ENCODE data around the gene CHRM2.

CHRM2 gene

DNA sequence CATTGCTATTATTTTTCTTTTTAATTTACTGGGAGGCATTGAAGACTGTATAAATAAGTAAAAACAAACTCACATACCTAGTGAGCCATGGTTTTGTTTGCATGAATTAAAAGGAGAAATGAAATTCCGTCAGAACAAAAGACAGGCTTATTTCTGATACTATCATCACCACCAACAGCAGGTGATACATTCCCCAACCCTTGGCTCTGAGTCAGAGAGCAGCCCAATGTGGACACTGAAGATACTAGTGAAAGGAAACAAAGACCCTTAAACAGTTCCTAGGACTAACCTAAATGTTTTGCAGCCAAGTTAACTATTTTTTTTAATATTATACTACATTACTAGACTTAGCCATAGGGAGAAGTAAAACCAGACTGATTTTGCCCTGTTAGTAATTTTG is 31.6 kb downstream of the CHRM2 start:
- H2AFZ ChIP-seq: no peak overlapping the region
- no peaks in the 10 kb centered on the region for H3K9me3 ChIP-seq (ENCODE audit: control insufficient read depth, low read length)
- no peaks in the 10 kb centered on the region for H3K36me3 ChIP-seq (ENCODE audit: control insufficient read depth, insufficient read depth, low read length)
- H3K27ac ChIP-seq: no peak overlapping the region
- no peaks in the 10 kb centered on the region for H3K4me1 ChIP-seq
- H3K27me3 ChIP-seq (ENCODE audit: control insufficient read depth, insufficient read depth, low read length): no peaks in the 10 kb centered on the region
- H3K4me2 ChIP-seq (ENCODE audit: low read length): no peak overlapping the region
- H3K79me2 ChIP-seq: no peaks in the 10 kb centered on the region
- no peak overlapping the region for H3K4me3 ChIP-seq (ENCODE audit: low read depth, low read length)
- TF ChIP-seq, protein P1, sequence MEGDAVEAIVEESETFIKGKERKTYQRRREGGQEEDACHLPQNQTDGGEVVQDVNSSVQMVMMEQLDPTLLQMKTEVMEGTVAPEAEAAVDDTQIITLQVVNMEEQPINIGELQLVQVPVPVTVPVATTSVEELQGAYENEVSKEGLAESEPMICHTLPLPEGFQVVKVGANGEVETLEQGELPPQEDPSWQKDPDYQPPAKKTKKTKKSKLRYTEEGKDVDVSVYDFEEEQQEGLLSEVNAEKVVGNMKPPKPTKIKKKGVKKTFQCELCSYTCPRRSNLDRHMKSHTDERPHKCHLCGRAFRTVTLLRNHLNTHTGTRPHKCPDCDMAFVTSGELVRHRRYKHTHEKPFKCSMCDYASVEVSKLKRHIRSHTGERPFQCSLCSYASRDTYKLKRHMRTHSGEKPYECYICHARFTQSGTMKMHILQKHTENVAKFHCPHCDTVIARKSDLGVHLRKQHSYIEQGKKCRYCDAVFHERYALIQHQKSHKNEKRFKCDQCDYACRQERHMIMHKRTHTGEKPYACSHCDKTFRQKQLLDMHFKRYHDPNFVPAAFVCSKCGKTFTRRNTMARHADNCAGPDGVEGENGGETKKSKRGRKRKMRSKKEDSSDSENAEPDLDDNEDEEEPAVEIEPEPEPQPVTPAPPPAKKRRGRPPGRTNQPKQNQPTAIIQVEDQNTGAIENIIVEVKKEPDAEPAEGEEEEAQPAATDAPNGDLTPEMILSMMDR (IDR thresholded peaks at IDR 0.05): no peak
- no peak overlapping the region for H3K9ac ChIP-seq

GRCh38 chr7:136910771-136911170 is 42.3 kb downstream of the CHRM2 start:
- no peaks in the 10 kb centered on the region for H3K4me1 ChIP-seq
- H3K36me3 ChIP-seq (ENCODE audit: control insufficient read depth, insufficient read depth, low read length): no peaks in the 10 kb centered on the region
- no peaks in the 10 kb centered on the region for H3K79me2 ChIP-seq
- H3K9me3 ChIP-seq (ENCODE audit: control insufficient read depth, low read length): no peaks in the 10 kb centered on the region
- no peak overlapping the region for H3K27ac ChIP-seq
- H2AFZ ChIP-seq: no peak overlapping the region
- H3K9ac ChIP-seq: no peak overlapping the region
- TF ChIP-seq, protein P1 (IDR thresholded peaks at IDR 0.05): no peak
- no peaks in the 10 kb centered on the region for H3K27me3 ChIP-seq (ENCODE audit: control insufficient read depth, insufficient read depth, low read length)
- H3K4me3 ChIP-seq (ENCODE audit: low read depth, low read length): no peak overlapping the region
- no peak overlapping the region for H3K4me2 ChIP-seq (ENCODE audit: low read length)

DNA sequence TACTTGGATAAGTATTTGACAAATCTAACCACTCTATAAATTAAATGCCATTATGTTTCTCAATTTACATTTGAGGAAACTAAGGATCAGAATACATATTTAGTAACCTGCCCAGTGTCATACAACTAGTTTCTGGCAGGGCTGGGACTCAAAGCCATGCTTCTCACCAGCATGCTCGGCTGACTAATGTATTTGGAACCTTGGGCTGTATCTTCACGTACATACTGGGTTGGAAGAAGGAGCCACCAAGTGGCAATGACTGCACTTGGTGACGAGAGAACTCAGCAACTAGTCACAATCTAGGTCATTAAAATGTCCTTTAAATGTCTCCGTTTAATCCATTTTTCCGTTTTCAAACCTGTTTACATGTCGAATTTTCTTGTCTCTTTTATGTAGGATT is 42.9 kb downstream of the CHRM2 start:
- H3K4me2 ChIP-seq (ENCODE audit: low read length): no peak overlapping the region
- no peaks in the 10 kb centered on the region for H3K9me3 ChIP-seq (ENCODE audit: control insufficient read depth, low read length)
- H3K27me3 ChIP-seq (ENCODE audit: control insufficient read depth, insufficient read depth, low read length): no peaks in the 10 kb centered on the region
- H2AFZ ChIP-seq: no peak overlapping the region
- no peak overlapping the region for H3K9ac ChIP-seq
- TF ChIP-seq, protein P1 (IDR thresholded peaks at IDR 0.05): no peak
- no peak overlapping the region for H3K4me3 ChIP-seq (ENCODE audit: low read depth, low read length)
- H3K79me2 ChIP-seq: no peaks in the 10 kb centered on the region
- H3K27ac ChIP-seq: no peak overlapping the region
- no peaks in the 10 kb centered on the region for H3K36me3 ChIP-seq (ENCODE audit: control insufficient read depth, insufficient read depth, low read length)
- H3K4me1 ChIP-seq: no peaks in the 10 kb centered on the region

GRCh38 chr7:136912339-136912738 is 43.9 kb downstream of the CHRM2 start:
- Histone ChIP-seq H3K27me3 (ENCODE audit: control insufficient read depth, insufficient read depth, low read length) (no peaks in the 10 kb centered on the region), H3K4me3 (ENCODE audit: low read depth, low read length) (no peak overlapping the region), H2AFZ (no peak overlapping the region), H3K9ac (no peak overlapping the region), H3K4me2 (ENCODE audit: low read length) (no peak overlapping the region), H3K9me3 (ENCODE audit: control insufficient read depth, low read length) (no peaks in the 10 kb centered on the region), H3K36me3 (ENCODE audit: control insufficient read depth, insufficient read depth, low read length) (no peaks in the 10 kb centered on the region), H3K4me1 (no peaks in the 10 kb centered on the region), H3K27ac (no peak overlapping the region), H3K79me2 (no peaks in the 10 kb centered on the region)
- TF ChIP-seq, protein P1 (IDR thresholded peaks at IDR 0.05): no peak

DNA sequence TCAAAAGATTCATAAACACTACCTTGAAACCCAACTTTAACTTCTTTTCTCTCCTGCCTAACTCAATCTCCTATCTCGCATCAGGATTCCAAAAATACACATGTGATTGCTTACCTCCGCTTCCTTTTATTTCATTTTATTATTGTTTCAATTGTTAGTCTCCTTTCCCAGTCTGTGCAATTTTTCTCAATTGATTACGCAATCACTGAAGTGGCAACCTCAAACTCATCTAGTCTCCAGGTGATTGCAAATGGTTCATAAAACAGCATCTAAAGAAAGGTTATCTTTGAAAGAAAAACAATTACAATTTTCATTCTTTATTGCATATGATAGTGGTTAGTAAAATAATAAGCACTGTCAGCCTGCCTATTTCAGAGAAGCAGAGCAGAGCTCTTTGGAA is 45.6 kb downstream of the CHRM2 start:
- no peaks in the 10 kb centered on the region for H3K27me3 ChIP-seq (ENCODE audit: control insufficient read depth, insufficient read depth, low read length)
- H3K4me1 ChIP-seq: no peaks in the 10 kb centered on the region
- H3K9ac ChIP-seq: no peak overlapping the region
- no peaks in the 10 kb centered on the region for H3K9me3 ChIP-seq (ENCODE audit: control insufficient read depth, low read length)
- H3K79me2 ChIP-seq: no peaks in the 10 kb centered on the region
- no peak overlapping the region for H3K27ac ChIP-seq
- H3K4me2 ChIP-seq (ENCODE audit: low read length): no peak overlapping the region
- no peak overlapping the region for H2AFZ ChIP-seq
- TF ChIP-seq, protein P1 (IDR thresholded peaks at IDR 0.05): no peak
- no peak overlapping the region for H3K4me3 ChIP-seq (ENCODE audit: low read depth, low read length)
- no peaks in the 10 kb centered on the region for H3K36me3 ChIP-seq (ENCODE audit: control insufficient read depth, insufficient read depth, low read length)
